HL-60 (cell line): ENCODE data around the gene SURF2.

ENCODE experiments used
- GABPA ChIP-seq: IDR thresholded peaks from 2 replicates; pipeline ENCODE4 v1.6.1; 2012; ENCODE audit warnings: low read depth
- POLR2AphosphoS5 ChIP-seq: IDR thresholded peaks from 2 replicates; pipeline ENCODE4 v1.6.1; 2012; ENCODE audit warnings: low read depth
- SPI1 ChIP-seq: IDR thresholded peaks from 2 replicates; pipeline ENCODE4 v1.6.1; 2012; ENCODE audit warnings: low read depth, mild to moderate bottlenecking, borderline replicate concordance
- TF ChIP-seq, protein P1 (sequence below): IDR thresholded peaks from one replicate; pipeline ENCODE4 v1.5.1; 2011; ENCODE audit warnings: low read length, control low read depth, inconsistent platforms; ENCODE audit not compliant: insufficient read depth

DNA sequence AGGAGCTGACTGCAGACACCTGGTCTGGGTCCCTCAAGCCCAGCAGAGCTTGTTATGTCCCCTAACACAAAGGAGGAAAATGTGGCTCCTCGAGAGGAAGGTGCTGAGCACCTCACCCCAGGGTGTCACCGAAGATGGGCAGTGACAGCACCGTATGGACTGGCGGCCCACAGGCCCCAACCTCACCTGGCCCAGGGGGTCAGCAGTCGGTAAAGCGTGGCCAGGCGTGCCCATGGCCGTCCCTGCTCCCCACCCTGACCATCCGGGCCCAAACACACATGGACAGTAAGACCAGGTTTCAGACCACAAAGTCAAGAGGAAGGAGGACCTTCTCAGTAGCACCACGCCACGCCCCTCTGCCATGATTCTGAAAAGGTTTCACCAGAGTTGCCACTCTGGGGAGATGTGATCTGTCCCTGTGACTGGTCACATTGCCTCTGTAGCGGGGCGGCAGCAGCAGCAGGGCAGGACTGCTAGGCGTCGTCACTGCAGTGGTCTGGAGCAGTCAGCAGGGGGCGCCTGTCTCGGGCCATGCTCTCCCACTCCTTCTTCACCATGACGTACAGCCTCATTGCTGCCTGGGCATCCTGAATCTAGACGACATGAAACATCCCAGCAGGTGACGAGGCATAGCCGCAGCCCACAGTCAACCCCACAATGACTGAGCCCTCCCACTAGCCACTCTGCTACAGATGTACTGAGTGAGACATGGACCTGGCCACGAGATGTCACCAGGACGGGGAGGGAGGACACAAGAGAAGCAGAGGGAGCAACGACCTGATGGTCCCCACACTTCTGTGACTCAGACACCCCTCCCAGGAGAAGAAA lies 50.3 kb downstream of the SURF2 start:
- TF ChIP-seq, protein P1, sequence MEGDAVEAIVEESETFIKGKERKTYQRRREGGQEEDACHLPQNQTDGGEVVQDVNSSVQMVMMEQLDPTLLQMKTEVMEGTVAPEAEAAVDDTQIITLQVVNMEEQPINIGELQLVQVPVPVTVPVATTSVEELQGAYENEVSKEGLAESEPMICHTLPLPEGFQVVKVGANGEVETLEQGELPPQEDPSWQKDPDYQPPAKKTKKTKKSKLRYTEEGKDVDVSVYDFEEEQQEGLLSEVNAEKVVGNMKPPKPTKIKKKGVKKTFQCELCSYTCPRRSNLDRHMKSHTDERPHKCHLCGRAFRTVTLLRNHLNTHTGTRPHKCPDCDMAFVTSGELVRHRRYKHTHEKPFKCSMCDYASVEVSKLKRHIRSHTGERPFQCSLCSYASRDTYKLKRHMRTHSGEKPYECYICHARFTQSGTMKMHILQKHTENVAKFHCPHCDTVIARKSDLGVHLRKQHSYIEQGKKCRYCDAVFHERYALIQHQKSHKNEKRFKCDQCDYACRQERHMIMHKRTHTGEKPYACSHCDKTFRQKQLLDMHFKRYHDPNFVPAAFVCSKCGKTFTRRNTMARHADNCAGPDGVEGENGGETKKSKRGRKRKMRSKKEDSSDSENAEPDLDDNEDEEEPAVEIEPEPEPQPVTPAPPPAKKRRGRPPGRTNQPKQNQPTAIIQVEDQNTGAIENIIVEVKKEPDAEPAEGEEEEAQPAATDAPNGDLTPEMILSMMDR: peak; percentile 93
- TF ChIP-seq POLR2AphosphoS5 (0 out of 2 replicates have a peak, but pooled peaks have one; percentile 35), GABPA (no peak), SPI1 (no peak)
